ENCODE results near the gene CORO1C. TPM values are rescaled to one million over a fixed set of nuclear protein-coding genes. Genes with fewer than 3 reads are reported as not detected.

CORO1C gene
- total and polyA plus RNA-seq, 9 of the 15 experiments (the other 6 are each of a cell fraction or from before 2014, with no cell fraction given): 55.2 to 280 (median 150) TPM

- no peak for TF ChIP-seq E2F6 (IDR thresholded peaks at IDR 0.05; ENCODE audit: borderline replicate concordance in 1 of 2, extremely low read depth in 1 of 2, insufficient read depth in 1 of 2, insufficient read length in 1 of 2, low read depth in 1 of 2, low read length in 1 of 2, poor library complexity in 1 of 2, severe bottlenecking in 1 of 2)
- peak in 1 of 2 experiments; percentile 17; a peak in 1 of 4 replicates for TF ChIP-seq SRF (CRISPR knock-in tag; IDR thresholded peaks at IDR 0.05)
- peak; percentile 63; the same call in 1 of the 2 replicates for TF ChIP-seq DDX20 (tag; IDR thresholded peaks at IDR 0.05; ENCODE audit: low read depth)
Measured at GRCh38 chr12:108699955-108700563, 31.3 kb downstream of the CORO1C start (continued).

- H3K9ac ChIP-seq (ENCODE audit: insufficient read depth in 1 of 2, low read depth in 2 of 2, low read length in 2 of 2): no peak overlapping the region
- H3K4me1 ChIP-seq (replicated peaks in 1 of 2; ENCODE audit: control insufficient read depth in 2 of 2, insufficient read depth in 2 of 2, low read length in 2 of 2): peaks cover 27 to 93% of the 10 kb centered on the region in 2 experiments
- BruUV-seq (replicated peaks): no TSS peak
- H3K79me2 ChIP-seq (ENCODE audit: control insufficient read depth, insufficient read depth, low read length): peaks cover 90% of the 10 kb centered on the region
- POLR2A ChIA-PET: interaction anchor here (0.9 to 1.2 kb wide), 2 partner anchors 11 to 16 kb away, joined by 3 to 5 read pairs; no protein-coding TSS in a partner anchor
- H3K27ac ChIP-seq (ENCODE audit: extremely low read depth, low read depth, low read length): no peak overlapping the region; the same call in 2 of the 3 replicates
- no peak overlapping the region for H2AFZ ChIP-seq (ENCODE audit: low read depth, low read length)
- intact Hi-C loops (cut with micrococcal nuclease) (no loop called here), in situ Hi-C loops (cut with MboI) (no loop called here)
- no peaks in the 10 kb centered on the region for H3K9me3 ChIP-seq (replicated peaks; ENCODE audit: control insufficient read depth, insufficient read depth, low read depth, low read length)
- CTCF ChIA-PET (ENCODE audit: low intra/inter-chr PET ratio): no interaction called here
- FAIRE-seq (no peak), DNase-seq (ENCODE audit: extremely low read depth in 1 of 4, low spot score in 3 of 4) (no peak), ATAC-seq (no peak)
- no peak overlapping the region for H3K4me3 ChIP-seq
- no peak overlapping the region for H3K4me2 ChIP-seq (ENCODE audit: insufficient read depth, low read length)
- H3K9me1 ChIP-seq (ENCODE audit: control insufficient read depth, insufficient read depth, low read length): peaks cover 7% of the 10 kb centered on the region
- H4K20me1 ChIP-seq (replicated peaks; ENCODE audit: control insufficient read depth, insufficient read depth, low read length): peaks cover 21% of the 10 kb centered on the region
- H3K36me3 ChIP-seq (ENCODE audit: control insufficient read depth, insufficient read depth, low read length): peaks cover 75% of the 10 kb centered on the region
- TF ChIP-seq RBM17 (IDR thresholded peaks at IDR 0.05; ENCODE audit: borderline replicate concordance, low read depth, low read length) (no peak), GTF3C2 (IDR thresholded peaks at IDR 0.05; ENCODE audit: borderline replicate concordance, extremely low read depth, insufficient read length) (no peak)
- no peaks in the 10 kb centered on the region for H3K27me3 ChIP-seq (ENCODE audit: control insufficient read depth in 2 of 2, insufficient read depth in 2 of 2, low read length in 2 of 2)
- 82% methylated on average over 1 of the region's 1 CpG for WGBS (ENCODE audit: insufficient coverage, low coverage, missing lambda C conversion rate)
Measured at GRCh38 chr12:108697905-108698304, 33.4 kb downstream of the CORO1C start.
